A549 (cell line): ENCODE results near the gene GRID1. TPM values are rescaled to one million over a fixed set of nuclear protein-coding genes. Genes with fewer than 3 reads are reported as not detected.

Experiments used
- ATAC-seq, 2 experiments: fragments of 200-7000 bp in 1 of 2; fragments of >200 bp in 1 of 2; cut with Nextera tagmentation in 1 of 2; cut with Tn5 transposase in 1 of 2; 3 replicates each; pipeline versions ENCODE4 v1.8.0 to v1.9.1; 2018 to 2020; ENCODE audit warnings: mild to moderate bottlenecking in 1 of 2, moderate library complexity in 1 of 2
- CTCF ChIA-PET: fragments of 300-600 bp; sonication (Branson Sonifier 250); formaldehyde crosslinking; extraction: SDS; loops from one replicate; lab custom pipeline; 2021; ENCODE audit warnings: antibody characterized with exemption, inconsistent platforms; lab: Yijun Ruan, JAX
- POLR2A ChIA-PET: fragments of 350-600 bp; formaldehyde crosslinking; extraction: SDS; loops from one replicate; lab custom pipeline; 2021; ENCODE audit warnings: antibody characterized with exemption, inconsistent platforms; lab: Yijun Ruan, JAX
- DNase-seq, 2 experiments: peaks; one replicate each; pipeline versions ENCODE4 v3.0.0 to v3.0.0-alpha.2; 2011 to 2016; ENCODE audit warnings: low read depth in 1 of 2, low spot score in 1 of 2
- FAIRE-seq: peaks from 2 replicates; lab custom pipeline; 2011; peaks lifted over from hg19 to GRCh38; lab: Jason Lieb, UNC
- H3K27ac ChIP-seq, 2 experiments: fragments of >200 bp; sonication (Bioruptor Twin); formaldehyde crosslinking; 3 replicates each; pipeline ENCODE4 v1.5.1; 2016 to 2017
- H3K4me1 ChIP-seq: fragments of >200 bp; sonication (Bioruptor Twin); formaldehyde crosslinking; 3 replicates; pipeline ENCODE4 v1.6.1; 2016
- H3K4me2 ChIP-seq: fragments of >200 bp; sonication (Bioruptor Twin); formaldehyde crosslinking; 3 replicates; pipeline ENCODE4 v1.6.1; 2016
- H3K4me3 ChIP-seq: fragments of >200 bp; sonication (Bioruptor Twin); formaldehyde crosslinking; 3 replicates; pipeline ENCODE4 v1.5.1; 2016
- H3K9me3 ChIP-seq: fragments of >200 bp; sonication (Bioruptor Twin); formaldehyde crosslinking; 3 replicates; pipeline ENCODE4 v1.6.1; 2016
- CEBPB ChIP-seq, 2 experiments: fragments of >200 bp in 1 of 2; sonication (Bioruptor Twin) in 1 of 2; formaldehyde crosslinking in 1 of 2; IDR thresholded peaks; 2 replicates each; pipeline ENCODE4 v1.6.1; 2012 to 2016
- CHD2 ChIP-seq: fragments of 150-350 bp; IDR thresholded peaks from 2 replicates; pipeline ENCODE4 v1.6.1; 2014; ENCODE audit warnings: low read length; ENCODE audit not compliant: partially characterized antibody
- EHF ChIP-seq: fragments of 250-450 bp; sonication (Bioruptor Pico); IDR thresholded peaks from 2 replicates; pipeline ENCODE4 v1.5.0; 2020; ENCODE audit warnings: mild to moderate bottlenecking
- EHMT2 ChIP-seq: fragments of 200-600 bp; sonication (generic); IDR thresholded peaks from 2 replicates; pipeline ENCODE4 v1.6.1; 2016; ENCODE audit warnings: antibody characterized with exemption, low read depth, mild to moderate bottlenecking, moderate library complexity
- ESRRA ChIP-seq: fragments of 150-350 bp; IDR thresholded peaks from 2 replicates; pipeline ENCODE4 v1.6.1; 2014; ENCODE audit warnings: mild to moderate bottlenecking, low read length, borderline replicate concordance
- FOSB ChIP-seq: fragments of 250-450 bp; sonication (Bioruptor Pico); IDR thresholded peaks from 2 replicates; pipeline ENCODE4 v1.5.0; 2020; ENCODE audit warnings: mild to moderate bottlenecking, moderate library complexity
- FOSL2 ChIP-seq, 2 experiments: fragments of 450-650 bp in 1 of 2; fragments of >200 bp in 1 of 2; sonication (Bioruptor Twin) in 1 of 2; formaldehyde crosslinking; IDR thresholded peaks; 2 replicates each; pipeline versions ENCODE4 v1.5.0 to v1.6.1; 2016 to 2020; ENCODE audit warnings: mild to moderate bottlenecking in 1 of 2, moderate library complexity in 1 of 2
- GATA3 ChIP-seq: IDR thresholded peaks from 2 replicates; pipeline ENCODE4 v1.6.1; 2012; ENCODE audit warnings: borderline replicate concordance
- HDAC2 ChIP-seq: fragments of 200-600 bp; sonication (generic); IDR thresholded peaks from 2 replicates; pipeline ENCODE4 v1.6.1; 2016
- HEYL ChIP-seq: fragments of 250-450 bp; sonication (Bioruptor Pico); IDR thresholded peaks from 2 replicates; pipeline ENCODE4 v1.8.0; 2021; ENCODE audit warnings: mild to moderate bottlenecking, moderate library complexity
- HOXB13 ChIP-seq: fragments of 250-450 bp; sonication (Bioruptor Pico); IDR thresholded peaks from 2 replicates; pipeline ENCODE4 v1.5.0; 2020; ENCODE audit warnings: low read depth, mild to moderate bottlenecking, moderate library complexity
- KDM5A ChIP-seq: fragments of 200-600 bp; sonication (generic); IDR thresholded peaks from 2 replicates; pipeline ENCODE4 v1.6.1; 2016; ENCODE audit warnings: antibody characterized with exemption, mild to moderate bottlenecking
- MAFK ChIP-seq: fragments of 450-650 bp; IDR thresholded peaks from 2 replicates; pipeline ENCODE4 v1.6.1; 2014; ENCODE audit not compliant: partially characterized antibody
- MAX ChIP-seq: IDR thresholded peaks from 2 replicates; pipeline ENCODE4 v1.6.1; 2012
- MAZ ChIP-seq: fragments of 150-350 bp; IDR thresholded peaks from 2 replicates; pipeline ENCODE4 v1.6.1; 2014; ENCODE audit warnings: antibody characterized with exemption, low read depth, low read length, borderline replicate concordance
- MYC ChIP-seq: IDR thresholded peaks from 2 replicates; pipeline ENCODE4 v1.6.1; 2012; ENCODE audit warnings: mild to moderate bottlenecking, inconsistent platforms, low read length, improper control_type of control experiment, borderline replicate concordance
- NFE2L2 ChIP-seq: fragments of 150-350 bp; conservative IDR thresholded peaks from 2 replicates; pipeline ENCODE4 v1.6.1; 2014; ENCODE audit warnings: low read length
- NPAS2 ChIP-seq: fragments of 250-450 bp; sonication (Bioruptor Pico); IDR thresholded peaks from 2 replicates; pipeline ENCODE4 v1.8.0; 2022; ENCODE audit warnings: mild to moderate bottlenecking, moderate library complexity, borderline replicate concordance
- NR3C1 ChIP-seq: fragments of >200 bp; sonication (Bioruptor Twin); formaldehyde crosslinking; IDR thresholded peaks from 3 replicates; pipeline ENCODE4 v1.6.1; 2017
- PHF8 ChIP-seq: fragments of 200-600 bp; sonication (generic); IDR thresholded peaks from 2 replicates; pipeline ENCODE4 v1.6.1; 2016; ENCODE audit warnings: low read depth, mild to moderate bottlenecking, antibody characterized with exemption, moderate library complexity, borderline replicate concordance
- POLR2A ChIP-seq: IDR thresholded peaks from 2 replicates; pipeline ENCODE4 v1.6.1; 2012; ENCODE audit warnings: mild to moderate bottlenecking, low read length
- SMC3 ChIP-seq: fragments of >200 bp; sonication (Bioruptor Twin); formaldehyde crosslinking; IDR thresholded peaks from 3 replicates; pipeline ENCODE4 v1.6.1; 2018; ENCODE audit warnings: inconsistent platforms
- WGBS: methylation state at CpG from one replicate; pipeline ENCODE4 v1.1.6; 2017; ENCODE audit errors: missing lambda C conversion rate; 5-methylcytosine and 5-hydroxymethylcytosine counted together
- polyA plus RNA-seq, 4 experiments: library from polyadenylated mRNA; depleted of rRNA in 3 of 4; stranded (reverse); fragments of >200 nt; fragmentation: RNase III in 1 of 4; extraction: RNeasy Plus Mini Kit Qiagen cat#74134 plus additional on column Dnase treatment in 1 of 4; gene quantifications; 2 replicates in 3 of 4; 3 replicates in 1 of 4; pipeline ENCODE4 v1.2.3, GENCODE V29; 2011 to 2017
- TF ChIP-seq, protein P1 (sequence below): fragments of 250-450 bp; sonication (Bioruptor Pico); IDR thresholded peaks from 2 replicates; pipeline ENCODE4 v1.5.0; 2021; ENCODE audit warnings: mild to moderate bottlenecking, moderate library complexity, borderline replicate concordance

GRID1 gene
- polyA plus RNA-seq, 2 of the 4 experiments (the other 2 are of a cell fraction): 0.14 to 0.30 TPM

GRCh38 chr10:86022906-86023305 is 343.7 kb downstream of the GRID1 start:
- Histone ChIP-seq H3K9me3 (no peaks in the 10 kb centered on the region), H3K4me1 (no peaks in the 10 kb centered on the region)
- FAIRE-seq: no peak
- TF ChIP-seq EHF: no peak
- no peak for TF ChIP-seq NPAS2
- no peak for TF ChIP-seq NR3C1
- no peak for TF ChIP-seq CHD2
- no peak for TF ChIP-seq POLR2A
- no peak for TF ChIP-seq PHF8
- TF ChIP-seq MAFK: no peak
- TF ChIP-seq, all 56 proteins: peak for 0
- 60% methylated on average over 4 of the region's 4 CpGs for WGBS
- CTCF ChIA-PET: interaction anchor here (1.1 kb wide), 1 partner anchor 8 kb away, joined by 3 read pairs; no protein-coding TSS in a partner anchor
- H3K4me3 ChIP-seq: no peak overlapping the region
- H3K4me2 ChIP-seq: no peak overlapping the region
- no peak for DNase-seq
- ATAC-seq: no peak
- POLR2A ChIA-PET: no interaction called here
- H3K27ac ChIP-seq: no peak overlapping the region

GRCh38 chr10:86020134-86020533 is 346.5 kb downstream of the GRID1 start:
- Histone ChIP-seq H3K9me3 (no peaks in the 10 kb centered on the region), H3K4me2 (no peak overlapping the region), H3K4me1 (no peaks in the 10 kb centered on the region), H3K4me3 (no peak overlapping the region), H3K27ac (no peak overlapping the region)
- FAIRE-seq (no peak), ATAC-seq (no peak), DNase-seq (no peak)
- ChIA-PET POLR2A (no interaction called here), CTCF (no interaction called here)
- 67% methylated on average over 5 of the region's 5 CpGs for WGBS
- TF ChIP-seq ESRRA: no peak
- TF ChIP-seq, protein P1, sequence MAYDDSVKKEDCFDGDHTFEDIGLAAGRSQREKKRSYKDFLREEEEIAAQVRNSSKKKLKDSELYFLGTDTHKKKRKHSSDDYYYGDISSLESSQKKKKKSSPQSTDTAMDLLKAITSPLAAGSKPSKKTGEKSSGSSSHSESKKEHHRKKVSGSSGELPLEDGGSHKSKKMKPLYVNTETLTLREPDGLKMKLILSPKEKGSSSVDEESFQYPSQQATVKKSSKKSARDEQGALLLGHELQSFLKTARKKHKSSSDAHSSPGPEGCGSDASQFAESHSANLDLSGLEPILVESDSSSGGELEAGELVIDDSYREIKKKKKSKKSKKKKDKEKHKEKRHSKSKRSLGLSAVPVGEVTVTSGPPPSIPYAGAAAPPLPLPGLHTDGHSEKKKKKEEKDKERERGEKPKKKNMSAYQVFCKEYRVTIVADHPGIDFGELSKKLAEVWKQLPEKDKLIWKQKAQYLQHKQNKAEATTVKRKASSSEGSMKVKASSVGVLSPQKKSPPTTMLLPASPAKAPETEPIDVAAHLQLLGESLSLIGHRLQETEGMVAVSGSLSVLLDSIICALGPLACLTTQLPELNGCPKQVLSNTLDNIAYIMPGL (CRISPR knock-in tag): no peak
- TF ChIP-seq HDAC2: no peak

DNA sequence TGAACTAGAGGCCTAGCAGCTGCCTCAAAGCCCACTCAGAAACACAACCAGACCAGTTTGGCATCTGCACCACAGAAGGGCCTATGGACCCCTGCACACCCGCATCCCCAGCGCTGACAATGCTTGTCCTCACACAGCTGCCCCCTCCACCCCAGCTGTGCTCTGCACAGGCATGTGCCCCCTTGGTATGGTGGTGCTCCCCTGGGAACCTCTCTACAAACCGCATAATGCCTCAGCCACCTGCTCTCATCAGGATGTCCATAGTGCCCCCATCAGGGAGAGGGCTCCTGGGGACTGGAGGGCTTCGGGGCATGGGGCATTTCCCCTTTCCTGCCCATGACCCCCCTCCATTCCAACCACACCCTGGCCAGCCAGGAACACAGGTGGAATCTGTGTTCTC is 347.5 kb downstream of the GRID1 start:
- ATAC-seq (no peak), DNase-seq (no peak), FAIRE-seq (no peak)
- ChIA-PET POLR2A (no interaction called here), CTCF (interaction anchor here (0.6 to 1.1 kb wide), 2 partner anchors 8 to 231 kb away, joined by 3 read pairs; no protein-coding TSS in a partner anchor)
- no peak for TF ChIP-seq HOXB13 (CRISPR knock-in tag)
- no peak for TF ChIP-seq MAX
- TF ChIP-seq SMC3: no peak
- TF ChIP-seq ESRRA: no peak
- no peak for TF ChIP-seq GATA3
- no peak for TF ChIP-seq NFE2L2
- no peak for TF ChIP-seq FOSB (CRISPR knock-in tag)
- Histone ChIP-seq H3K4me2 (no peak overlapping the region), H3K4me3 (no peak overlapping the region), H3K4me1 (no peaks in the 10 kb centered on the region), H3K27ac (no peak overlapping the region), H3K9me3 (no peaks in the 10 kb centered on the region)
- 37% methylated on average over 4 of the region's 4 CpGs for WGBS

DNA sequence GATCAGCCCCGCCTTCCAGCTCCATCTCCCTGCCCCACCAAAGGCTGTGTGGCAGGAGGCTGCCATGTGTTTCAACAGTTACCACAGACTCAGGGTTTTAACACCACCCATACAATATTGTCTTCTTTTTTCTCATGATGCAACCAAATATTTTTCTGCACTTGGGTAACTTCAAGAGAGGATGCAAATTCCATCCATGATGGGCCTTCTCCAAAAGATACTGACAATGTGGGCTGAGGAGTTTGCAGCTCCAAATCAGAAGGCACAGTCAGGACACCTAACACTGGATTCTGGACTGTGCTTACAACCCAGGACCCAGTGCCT is 347.9 kb downstream of the GRID1 start:
- WGBS: 27% methylated on average over 1 of the region's 1 CpG
- ATAC-seq: no peak
- POLR2A ChIA-PET: no interaction called here

More for the DNA sequence above, 347.9 kb downstream of the GRID1 start:
- no peak overlapping the region for H3K4me3 ChIP-seq
- TF ChIP-seq HOXB13 (CRISPR knock-in tag) (no peak), NR3C1 (no peak), MAZ (no peak), HDAC2 (no peak), NPAS2 (no peak), HEYL (CRISPR knock-in tag) (no peak), KDM5A (no peak), CEBPB (IDR thresholded peaks at IDR 0.05) (no peak), ESRRA (no peak), EHMT2 (no peak), MYC (no peak), FOSL2 (IDR thresholded peaks at IDR 0.05) (no peak), FOSL2 (CRISPR knock-in tag; IDR thresholded peaks at IDR 0.05) (no peak), PHF8 (no peak)
- DNase-seq: no peak
- H3K9me3 ChIP-seq: no peaks in the 10 kb centered on the region
- no peak overlapping the region for H3K4me2 ChIP-seq
- no peaks in the 10 kb centered on the region for H3K4me1 ChIP-seq
- no peak for FAIRE-seq
- CTCF ChIA-PET: interaction anchor here (0.8 to 1.1 kb wide), 2 partner anchors 9 to 12 kb away, joined by 3 read pairs; no protein-coding TSS in a partner anchor
- no peak overlapping the region for H3K27ac ChIP-seq
